Stimulated activated CD4-positive, alpha-beta T cell treated with anti-CD3 and anti-CD28 coated beads, Interleukin-1b, Interleukin-23, amount 100 ng/mL, for 1 hour (primary cell): ENCODE data around the gene EIF1.
"Not testable (repeated sequence)": the region's sequence is repeated elsewhere in the genome, so short reads cannot be mapped to it uniquely, and the experiment has no call there.

Experiments used
- DNase-seq, 2 donors: peaks; one replicate each; pipeline ENCODE4 v3.0.0-alpha.2; 2020; ENCODE audit warnings: low read depth in 2 of 2

Gene EIF1

DNA sequence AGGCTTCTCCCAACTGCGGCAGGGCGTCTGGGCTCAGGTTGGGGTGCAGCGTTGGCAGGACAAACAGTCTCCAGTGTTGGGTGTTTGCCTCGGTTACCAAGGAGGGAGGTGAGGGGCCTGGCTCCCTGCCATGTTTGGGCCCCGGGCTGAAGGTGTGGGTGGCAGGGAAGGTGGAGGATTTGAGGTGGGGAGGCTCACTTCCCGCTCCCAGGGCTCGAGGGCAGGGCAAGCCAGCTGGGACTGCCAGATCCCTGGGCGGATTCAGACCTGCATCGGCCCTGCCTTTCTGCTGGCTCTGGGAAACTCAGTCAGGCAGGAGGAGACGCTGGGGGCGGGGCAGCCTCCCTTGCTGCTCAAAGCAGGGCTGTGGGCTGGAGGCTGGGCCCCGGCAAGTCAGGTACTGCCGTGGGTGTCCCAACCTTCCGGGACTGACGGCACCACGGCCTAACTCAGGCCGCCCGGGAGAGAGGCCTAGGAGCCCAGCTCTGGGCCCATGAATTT lies 33.0 kb upstream of the EIF1 start:
- DNase-seq = no peak

DNA sequence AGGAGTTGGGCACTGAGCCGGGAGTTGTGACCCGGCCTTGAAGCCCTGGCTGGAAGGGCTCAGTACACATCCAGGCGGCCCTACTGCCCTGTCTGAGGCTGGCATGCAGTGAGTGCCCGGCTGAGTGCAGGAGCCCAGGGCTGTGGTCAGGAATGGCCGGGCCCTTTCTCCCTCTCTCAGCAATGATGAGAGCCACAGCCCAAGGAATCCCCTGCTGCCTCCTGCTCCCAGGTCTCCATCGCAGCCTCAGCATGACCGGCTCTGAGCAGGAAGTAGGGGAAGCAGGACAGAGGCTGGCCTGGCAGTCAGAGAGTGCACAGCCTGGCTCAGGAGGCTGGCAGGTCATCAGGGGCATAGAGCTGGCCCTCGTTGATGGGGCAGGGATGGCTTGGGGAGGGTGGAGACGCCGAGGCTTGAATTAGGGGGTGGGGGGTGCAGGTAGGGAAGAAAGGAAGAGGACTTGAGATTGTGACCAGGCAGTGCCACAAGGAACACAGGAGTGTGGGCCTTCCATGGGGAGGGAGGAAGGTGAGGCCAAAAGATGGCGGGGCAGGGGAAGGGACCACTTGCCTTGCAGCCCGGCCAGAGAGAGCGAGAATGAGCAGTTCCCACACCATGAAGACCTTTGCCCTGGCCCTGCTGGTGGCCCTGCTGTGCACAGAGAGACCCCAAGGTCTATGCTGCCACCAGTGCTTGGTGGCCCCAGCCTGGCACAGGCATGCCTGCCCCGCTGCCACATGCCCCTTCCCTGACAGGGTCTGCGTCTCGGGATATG lies 32.2 kb upstream of the EIF1 start:
- DNase-seq = no peak

DNA sequence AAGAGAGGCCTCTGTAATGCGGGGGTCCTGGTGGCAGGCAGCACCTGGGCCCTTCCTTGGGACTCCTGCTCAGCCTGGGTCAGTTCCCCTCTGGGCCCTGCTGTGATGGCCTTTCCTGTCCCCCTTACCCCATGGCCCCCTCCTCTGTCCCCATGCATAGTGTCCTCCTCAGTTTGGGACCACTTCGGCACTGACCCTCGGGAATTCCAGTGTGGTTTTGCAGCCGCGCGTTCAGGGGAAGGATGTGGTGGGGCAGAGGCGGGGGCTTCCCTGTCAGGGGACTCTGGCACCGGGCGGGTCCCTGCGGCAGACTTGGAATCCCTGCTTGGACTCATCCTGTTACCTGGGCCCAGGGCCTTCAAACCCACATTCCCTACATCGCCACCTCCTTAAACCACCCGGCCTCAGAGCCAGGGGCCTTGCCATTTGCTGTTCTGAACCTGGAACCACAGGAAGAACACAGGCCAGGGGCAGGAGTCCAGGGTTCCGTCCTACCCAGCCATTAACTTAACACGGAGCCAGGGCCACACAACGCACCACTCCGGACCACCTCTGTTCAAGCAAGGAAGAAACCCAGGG lies 31.4 kb upstream of the EIF1 start:
- no peak for DNase-seq

DNA sequence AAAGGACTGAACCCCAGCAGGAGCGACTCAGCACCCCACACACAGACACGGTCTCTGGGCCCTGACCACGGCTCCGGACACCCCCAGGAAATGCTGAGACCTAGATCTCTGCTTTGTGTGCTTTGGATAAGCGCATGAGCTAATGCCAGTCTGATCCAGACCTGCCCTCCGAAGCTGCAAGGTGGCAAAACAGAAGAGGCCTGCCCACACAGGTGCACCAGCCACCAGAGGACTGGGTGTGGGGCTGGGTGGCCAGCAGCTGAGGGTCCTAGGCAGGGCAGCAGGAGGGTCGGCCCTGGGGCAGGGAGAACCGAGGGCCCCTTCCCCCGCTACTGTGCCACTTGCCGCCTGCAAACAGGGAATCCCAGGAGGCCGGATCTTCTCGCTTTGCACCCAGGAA lies 30.7 kb upstream of the EIF1 start:
- DNase-seq = no peak

DNA sequence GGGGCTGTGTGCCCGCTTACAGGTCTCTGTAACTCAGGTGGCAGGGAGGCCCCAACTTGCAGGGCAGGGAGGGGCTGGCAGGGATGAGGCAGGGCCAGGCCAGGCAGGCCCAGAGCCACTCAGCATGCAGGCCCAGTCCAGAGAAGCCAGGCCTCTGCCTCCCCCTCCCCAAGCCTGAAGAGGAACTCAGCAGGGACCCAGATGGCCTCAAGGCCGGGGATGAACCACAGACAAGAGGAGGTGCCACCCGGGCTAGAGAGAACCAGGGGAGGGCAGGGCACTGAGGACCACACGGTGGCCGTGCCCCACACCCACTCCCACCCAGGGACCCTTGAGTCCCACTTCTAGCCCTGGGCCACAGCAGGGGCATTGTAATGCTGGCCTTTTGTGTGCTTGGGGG lies 29.8 kb upstream of the EIF1 start:
- no peak for DNase-seq

DNA sequence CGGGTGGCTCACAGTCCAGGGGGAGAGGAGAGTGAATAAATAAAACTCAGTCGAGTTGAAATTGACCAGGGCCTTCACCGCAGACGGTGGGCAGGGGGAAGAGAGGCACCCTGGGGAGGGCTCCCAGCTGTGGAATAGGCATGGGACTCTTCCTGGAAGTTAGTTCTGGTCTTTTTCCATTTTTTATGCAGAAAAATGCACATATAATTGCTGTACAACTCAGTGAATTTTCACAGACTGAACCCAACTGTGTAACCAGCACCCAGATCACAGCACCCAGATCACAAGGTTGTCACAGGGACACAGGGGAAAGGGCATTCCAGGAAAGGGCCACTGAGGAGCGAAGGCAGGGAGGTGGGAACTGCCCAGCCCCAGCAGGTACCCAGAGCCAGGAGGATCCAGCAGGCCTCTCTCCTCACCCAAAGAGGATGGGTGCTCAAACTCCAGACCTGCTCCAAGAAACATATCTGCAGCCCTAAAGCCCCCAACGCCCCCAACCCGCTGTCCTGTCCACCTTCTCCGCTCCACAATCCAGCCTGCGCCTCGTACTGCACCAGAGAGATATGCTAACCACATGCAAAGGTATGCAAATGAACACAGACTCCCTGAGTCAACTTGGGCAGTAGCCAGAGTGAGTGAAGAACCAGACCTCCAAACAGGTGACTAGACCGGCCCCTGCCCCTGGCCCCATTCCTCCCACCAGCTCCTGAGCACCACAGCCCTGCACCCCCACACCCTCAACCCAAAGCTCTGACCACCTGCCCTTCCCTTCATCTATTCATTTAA lies 29.1 kb upstream of the EIF1 start:
- DNase-seq = no peak

DNA sequence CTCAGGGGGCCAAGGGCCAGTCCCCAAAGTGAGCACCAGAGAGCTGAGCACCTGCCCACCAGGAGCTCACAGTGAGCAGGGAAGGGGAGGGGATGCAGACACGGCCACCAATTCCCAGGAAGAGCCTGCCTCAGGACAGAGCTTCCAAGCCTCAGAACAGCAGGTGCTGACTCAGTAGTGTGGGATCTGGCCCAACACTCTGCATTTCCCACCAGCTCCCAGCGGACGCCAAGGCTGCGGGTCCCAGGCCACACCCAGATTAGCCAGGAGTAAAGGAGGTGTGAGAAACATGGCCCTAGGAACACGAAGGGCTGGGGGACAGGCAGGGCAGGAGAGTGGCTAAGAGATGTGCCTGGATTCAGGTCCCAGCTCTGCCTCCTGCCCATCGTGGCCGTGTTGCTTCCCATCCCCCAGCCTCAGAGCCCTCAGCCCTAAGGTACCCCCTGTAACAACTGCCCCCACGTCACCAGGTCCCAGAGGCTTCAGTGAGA lies 28.4 kb upstream of the EIF1 start:
- DNase-seq = no peak

DNA sequence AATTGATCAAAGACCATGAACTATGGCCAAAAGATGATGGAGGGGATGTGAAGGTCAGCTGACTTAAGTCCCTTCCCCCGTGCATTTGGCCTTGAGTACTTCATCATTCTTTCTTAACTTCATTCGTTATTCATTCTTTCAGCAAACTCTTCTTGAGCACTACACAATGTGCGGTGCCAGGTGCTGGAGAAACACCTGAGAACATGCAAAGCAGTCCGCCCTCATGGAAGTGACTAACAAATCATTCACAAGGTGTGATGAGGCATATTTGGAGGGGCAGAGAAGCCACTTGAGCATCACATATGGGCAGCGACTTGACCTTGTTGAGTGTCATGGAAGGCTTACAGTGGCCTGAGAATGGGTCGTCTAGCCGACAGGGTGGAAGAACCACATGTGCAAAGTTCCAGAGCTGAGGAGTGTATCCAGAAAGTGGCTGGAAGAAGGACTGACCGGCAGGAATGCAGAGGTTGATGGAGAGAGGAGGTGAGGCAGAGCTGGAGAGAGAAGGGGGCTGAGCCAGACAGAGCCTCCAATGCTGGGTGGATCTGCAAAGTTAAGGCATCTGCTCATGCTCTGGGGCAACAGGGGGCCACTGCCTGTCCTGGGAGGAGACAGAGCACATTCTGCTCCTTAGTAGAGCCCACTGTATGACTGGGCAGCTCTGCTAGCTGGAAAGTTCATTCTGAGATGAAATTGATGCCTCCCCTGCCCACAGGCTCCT lies 25.1 kb upstream of the EIF1 start:
- DNase-seq = no peak

DNA sequence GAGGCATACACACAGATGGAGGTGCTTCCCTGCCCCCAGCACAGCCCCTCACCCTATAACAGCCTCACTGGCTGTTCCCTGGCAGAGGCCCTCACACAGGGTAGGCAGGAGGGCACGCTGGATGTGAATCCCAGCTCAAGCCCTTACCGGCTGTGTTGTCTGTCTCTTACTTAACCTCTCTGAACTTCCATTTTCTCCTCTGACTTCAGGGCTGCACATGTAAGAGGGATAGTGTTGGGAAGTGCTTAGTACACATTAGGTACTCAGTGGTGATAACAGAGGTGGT lies 24.6 kb upstream of the EIF1 start:
- DNase-seq = no peak

DNA sequence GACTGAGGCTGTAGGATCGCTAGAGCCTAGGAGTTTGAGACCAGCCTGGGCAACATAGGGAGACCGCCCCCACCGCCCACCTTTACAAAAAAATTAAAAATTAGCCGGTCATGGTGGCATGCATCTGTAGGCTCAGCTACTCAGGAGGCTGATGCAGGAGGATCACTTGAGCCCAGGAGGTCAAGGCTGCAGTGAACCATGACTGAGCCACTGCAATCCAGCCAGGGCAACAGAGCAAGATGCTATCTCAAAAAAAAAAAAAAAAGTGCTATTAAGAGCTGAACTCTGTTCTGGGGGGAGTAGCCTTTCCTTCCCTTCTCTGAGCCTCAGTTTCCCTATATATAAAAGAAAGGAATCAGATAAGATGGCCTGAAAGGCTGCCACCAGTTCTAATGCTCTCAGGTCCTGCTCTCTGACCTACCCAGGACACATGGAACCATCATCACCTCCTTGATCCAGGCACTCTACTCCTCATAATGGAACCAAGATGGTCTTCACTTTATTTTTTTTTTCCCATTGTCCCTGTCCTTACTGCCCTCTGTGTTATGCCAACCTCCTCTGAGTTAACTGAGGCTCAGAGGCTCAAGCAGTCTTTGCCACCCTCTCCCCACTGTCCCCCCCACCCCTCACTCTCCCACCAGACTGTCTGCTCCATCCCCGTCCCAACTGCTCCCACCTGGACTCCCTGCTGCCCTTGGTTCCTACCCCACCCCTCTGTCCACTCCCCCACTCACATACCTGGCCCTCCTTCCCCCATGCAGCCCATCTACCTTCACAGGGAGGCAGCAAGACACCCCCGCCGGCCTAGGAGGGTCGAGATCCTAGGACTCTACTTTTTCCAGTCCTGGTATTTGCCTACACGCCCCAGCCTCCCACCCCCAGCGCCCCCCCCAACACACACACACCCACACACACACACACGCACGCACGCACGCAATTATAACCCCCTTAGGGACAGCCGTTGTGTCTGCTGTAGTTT lies 23.8 kb upstream of the EIF1 start:
- no peak for DNase-seq

DNA sequence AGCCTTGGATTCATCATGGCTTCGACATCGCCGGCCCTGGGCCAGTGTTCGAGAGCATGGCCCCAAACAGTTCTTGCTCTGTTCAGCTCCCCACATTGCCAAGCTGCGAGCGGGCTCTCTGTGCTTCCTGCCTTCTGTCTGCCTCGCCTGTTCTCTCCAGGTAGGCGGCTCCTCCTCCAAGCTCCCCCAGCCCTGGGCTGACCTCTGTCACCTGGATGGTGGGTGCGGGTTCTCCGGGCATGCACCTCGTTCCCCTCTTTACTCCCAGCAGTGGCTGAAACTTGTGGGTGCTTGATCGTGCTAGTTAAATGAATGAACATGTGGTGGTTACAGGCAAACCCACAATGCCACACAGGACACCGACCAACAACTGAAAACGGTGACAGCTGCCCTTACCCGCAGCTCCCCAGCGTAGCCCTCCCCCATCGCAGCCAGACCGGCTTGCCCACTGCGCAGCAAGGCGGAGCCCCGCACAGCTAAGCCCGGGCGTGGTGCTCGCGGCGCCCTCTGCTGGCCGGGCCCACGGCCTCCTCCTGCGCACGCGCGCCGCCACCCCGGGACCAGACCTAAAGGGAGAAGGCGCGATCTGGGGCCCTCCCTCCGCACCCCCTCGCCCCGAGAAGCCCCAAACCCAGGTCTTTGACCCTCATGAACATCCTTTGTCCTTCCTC lies 23.0 kb upstream of the EIF1 start:
- peak; percentile 76 to 82 for DNase-seq

DNA sequence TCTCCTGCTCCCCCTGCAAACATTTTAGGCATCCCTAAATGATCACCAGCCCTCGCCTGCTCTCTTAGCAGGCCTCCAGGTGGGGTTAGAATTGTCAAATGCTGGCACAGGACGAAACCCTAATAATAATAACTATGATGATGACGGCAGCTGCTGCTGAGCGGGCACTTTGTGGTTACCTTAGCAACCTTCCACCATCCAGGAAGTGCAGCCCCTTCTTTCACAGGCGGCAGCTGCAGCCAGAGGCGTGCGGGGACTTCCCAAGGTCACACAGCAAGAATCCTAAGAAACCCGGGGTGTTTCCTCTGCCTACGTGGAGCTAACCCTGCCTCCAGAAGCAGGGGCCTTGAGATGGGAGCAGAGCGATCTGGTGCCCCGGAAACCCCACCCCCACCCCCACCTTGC lies 22.4 kb upstream of the EIF1 start:
- peak; percentile 37 to 41 for DNase-seq

DNA sequence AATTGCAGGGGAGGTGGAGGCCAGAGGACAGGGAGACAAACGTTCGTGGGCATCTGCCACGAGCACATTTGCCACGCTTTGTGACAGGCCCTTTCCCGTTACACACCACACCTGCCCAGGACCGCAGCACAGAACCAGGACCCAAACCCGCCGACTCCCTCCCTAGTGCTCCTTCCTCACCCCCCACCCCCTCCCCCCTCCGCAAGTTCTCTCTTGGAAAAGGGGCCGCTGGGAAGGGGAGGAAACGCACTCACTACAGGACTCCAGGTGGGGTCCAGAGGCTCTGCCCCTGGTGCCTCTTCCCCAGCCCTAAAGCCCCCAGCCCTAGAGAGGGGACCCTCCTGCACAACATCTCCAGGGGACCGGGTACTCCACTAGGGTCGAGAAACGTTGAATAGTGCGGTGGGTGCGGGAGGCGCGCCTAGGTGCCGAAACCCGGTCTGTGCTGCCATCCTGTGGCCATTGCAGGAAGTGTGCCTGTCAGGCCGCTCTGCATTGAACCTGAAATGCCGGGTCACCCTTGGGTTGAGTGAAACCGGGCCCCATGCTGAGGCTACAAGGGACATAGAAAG lies 21.9 kb upstream of the EIF1 start:
- DNase-seq = peak; percentile 72 to 81

DNA sequence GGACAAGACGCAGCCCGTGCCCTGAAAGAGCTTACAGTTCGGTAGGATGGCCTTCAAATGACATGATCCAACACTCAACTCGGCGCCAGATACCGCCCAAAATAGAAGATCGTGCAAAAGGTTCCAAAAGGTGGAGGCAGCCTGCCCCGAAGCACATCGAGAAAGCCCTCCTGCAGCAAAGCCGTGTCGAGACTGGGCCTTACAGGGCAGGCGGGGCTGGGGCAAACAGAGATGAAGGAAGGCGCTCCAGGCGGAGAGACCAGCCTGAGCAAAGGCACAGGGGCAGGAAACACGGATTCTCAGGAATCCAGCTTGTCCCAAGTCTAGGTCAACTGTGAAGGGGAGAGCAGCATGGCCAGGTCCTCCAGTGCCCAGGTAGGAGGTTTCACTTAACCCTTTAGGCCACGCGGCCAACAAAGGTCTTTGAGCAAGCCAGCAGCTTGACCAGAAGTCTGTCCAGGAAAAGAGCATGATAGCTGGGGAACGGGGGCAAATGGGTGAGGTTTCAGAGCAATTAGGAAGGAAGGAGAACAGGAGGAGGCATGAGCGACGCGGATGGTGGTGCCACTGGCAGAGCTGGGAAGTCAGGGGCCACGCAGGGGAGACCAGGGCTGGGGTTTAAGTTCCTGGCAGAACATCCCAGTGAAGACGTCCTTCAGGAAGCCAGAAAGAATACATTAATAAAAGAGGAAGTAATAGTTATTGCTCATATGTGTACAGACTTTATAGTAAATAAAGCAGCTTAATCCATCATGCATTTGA lies 21.2 kb upstream of the EIF1 start:
- DNase-seq = no peak

DNA sequence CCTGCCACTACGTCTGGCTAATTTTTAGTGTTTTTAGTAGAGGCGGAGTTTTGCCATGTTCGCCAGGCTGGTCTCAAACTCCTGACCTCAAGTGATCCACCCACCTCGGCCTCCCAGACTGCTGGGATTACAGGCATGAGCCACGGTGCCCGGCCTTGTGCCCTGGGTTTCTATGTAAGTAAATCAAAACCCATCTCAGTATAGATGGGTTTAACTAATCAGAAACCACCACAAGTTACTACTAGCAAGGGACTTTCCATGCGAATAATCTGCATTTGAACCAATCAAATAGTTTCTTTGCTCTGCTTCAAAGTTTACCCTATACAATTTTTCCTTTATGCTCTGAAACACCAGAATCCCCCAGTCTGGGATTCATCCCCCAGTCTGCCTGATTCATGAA lies 16.5 kb upstream of the EIF1 start:
- no peak for DNase-seq

DNA sequence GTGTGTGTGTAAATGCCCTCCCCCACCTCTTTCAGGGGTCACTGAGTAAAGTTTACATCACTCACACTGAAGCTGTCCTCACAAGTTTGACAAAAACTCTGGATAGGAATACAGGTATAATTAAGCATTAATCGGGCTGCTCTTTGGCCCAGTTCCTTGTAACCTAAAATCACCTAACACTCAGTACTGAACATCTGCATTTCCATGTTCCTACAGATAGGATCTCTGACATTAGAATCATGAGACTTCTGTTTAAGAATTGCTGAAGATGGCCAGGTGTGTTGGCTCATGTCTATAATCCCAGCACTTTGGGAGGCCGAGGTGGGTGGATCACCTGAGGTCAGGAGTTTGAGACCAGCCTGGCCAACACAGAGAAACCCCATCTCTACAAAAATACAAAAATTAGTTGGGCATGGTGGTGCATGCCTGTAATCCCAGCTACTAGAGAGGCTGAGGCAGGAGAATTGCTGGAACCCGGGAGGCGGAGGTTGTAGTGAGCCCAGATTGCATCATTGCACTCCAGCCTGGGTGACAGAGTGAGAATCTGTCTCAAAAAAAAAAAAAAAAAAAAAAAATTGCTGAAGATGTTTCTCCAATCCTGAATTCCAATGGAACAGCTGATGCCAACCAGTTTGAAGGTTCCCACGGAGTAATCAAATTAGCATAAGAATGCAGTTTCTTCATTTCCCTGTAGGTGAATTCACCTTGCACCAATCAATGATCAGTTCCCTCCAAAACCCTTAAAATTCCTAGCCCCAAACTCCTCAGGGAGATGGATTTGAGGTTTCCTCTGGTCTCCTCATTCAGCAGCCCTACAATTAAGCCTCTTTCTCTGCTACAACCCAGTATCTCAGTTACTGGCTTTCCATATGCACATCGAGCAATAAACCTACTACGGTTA lies 13.3 kb upstream of the EIF1 start:
- DNase-seq = not testable (repeated sequence)

DNA sequence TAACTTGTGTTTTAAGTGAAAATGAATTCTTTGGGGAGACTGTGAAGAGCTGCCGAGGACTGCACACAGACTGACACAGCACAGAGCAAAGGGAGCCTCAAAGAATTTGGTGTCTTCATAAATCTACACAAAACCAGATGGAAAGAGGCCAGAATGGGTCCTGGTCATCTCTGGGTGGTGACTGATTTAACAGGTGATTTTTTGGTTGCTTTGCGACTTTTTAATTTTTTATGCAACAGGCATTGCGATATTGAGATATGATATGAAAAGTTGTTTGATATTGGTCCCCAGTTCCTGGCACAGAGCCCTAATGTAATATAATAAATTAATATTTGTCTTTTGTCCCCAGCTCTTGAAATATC lies 12.6 kb upstream of the EIF1 start:
- DNase-seq = no peak

DNA sequence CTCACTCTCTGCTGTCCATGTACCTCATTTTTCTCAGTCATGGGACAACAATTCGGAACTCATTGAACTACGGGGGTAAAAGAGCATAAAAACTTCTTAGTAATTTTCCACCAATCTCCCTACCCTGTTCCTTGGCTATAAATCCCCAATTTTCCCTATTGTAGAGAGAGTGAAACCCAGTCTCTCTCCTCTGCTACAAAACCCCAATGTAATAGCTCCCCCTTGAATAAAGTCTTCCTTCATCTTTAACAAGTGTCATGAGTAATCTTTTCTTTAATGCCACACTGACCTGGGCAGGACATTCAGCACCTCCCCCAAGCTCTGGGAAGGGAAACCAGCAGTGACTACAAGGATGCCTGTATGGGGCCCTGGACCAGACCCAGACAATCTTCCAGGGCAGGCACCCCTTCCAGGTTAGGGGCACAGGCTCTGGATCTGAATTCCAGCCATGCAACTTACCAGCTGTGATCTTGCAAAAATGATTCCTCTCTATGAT lies 10.2 kb upstream of the EIF1 start:
- DNase-seq = no peak
